Psoas muscle (tissue), 8 donors: ENCODE measurements around the gene TBC1D2B. TPM values are rescaled to one million over a fixed set of nuclear protein-coding genes. Genes with fewer than 3 reads are reported as not detected.
A peak's percentile ranks its signal among the peaks of the same experiment; 100 is the strongest.

Experiments
- ATAC-seq, 4 donors: fragments of 200-7000 bp; cut with Tn5 transposase; one replicate each; pipeline ENCODE4 v1.9.1; 2020; ENCODE audit warnings: moderate library complexity in 3 of 4, mild to moderate bottlenecking in 2 of 4
- DNase-seq, 2 donors: peaks; one replicate each; pipeline ENCODE4 v3.0.0-alpha.2; 2020
- H3K27ac ChIP-seq: fragments of 200-600 bp; one replicate; pipeline ENCODE4 v1.8.0; 2022
- H3K27me3 ChIP-seq, 3 donors: fragments of 200-600 bp in 1 of 3; one replicate each; pipeline versions ENCODE4 v1.6.1 to v1.8.0; 2013 to 2022; ENCODE audit warnings: low read length in 2 of 3, mild to moderate bottlenecking in 2 of 3, moderate library complexity in 1 of 3; ENCODE audit not compliant: insufficient read depth in 3 of 3
- H3K36me3 ChIP-seq, 2 donors: fragments of 200-600 bp in 1 of 2; one replicate each; pipeline versions ENCODE4 v1.6.1 to v1.8.0; 2013 to 2022; ENCODE audit warnings: low read depth in 1 of 2, mild to moderate bottlenecking in 1 of 2, moderate library complexity in 1 of 2; ENCODE audit not compliant: insufficient read depth in 1 of 2
- H3K4me1 ChIP-seq: fragments of 200-600 bp; one replicate; pipeline ENCODE4 v1.8.0; 2022
- H3K4me3 ChIP-seq: fragments of 200-600 bp; one replicate; pipeline ENCODE4 v1.8.0; 2022; ENCODE audit warnings: mild to moderate bottlenecking
- H3K9me3 ChIP-seq: fragments of 200-600 bp; one replicate; pipeline ENCODE4 v1.8.0; 2022
- WGBS, 3 donors: extraction: QIAGEN DNeasy Blood & Tissue Kit; methylation state at CpG; one replicate each; pipeline versions ENCODE4 v1.1.6 to v1.1.7; 2013; 5-methylcytosine and 5-hydroxymethylcytosine counted together
- intact Hi-C, 2 donors: fragments of 100-400 bp; cut with DNase I; formaldehyde crosslinking; loops; one replicate each; pipeline versions ENCODE4 v1.11.0 to v1.14.2; 2022
- long read RNA-seq, 2 donors: library from polyadenylated mRNA; unstranded; transcript quantifications; one replicate each; pipeline ENCODE4 v2.0.0, GENCODE V29; 2021
- polyA plus RNA-seq, 3 donors: library from polyadenylated mRNA; stranded (reverse); fragments of 200-250 nt; gene quantifications; one replicate each; pipeline ENCODE4 v1.2.3, GENCODE V29; 2013
- total RNA-seq, 4 donors: library from RNA; stranded (reverse); fragmentation: NEBNext Ultra II Directional in 2 of 4; extraction: Animal tissue kit (Norgen Biotek cat#: 25700) in 2 of 4; gene quantifications; one replicate each; pipeline versions ENCODE4 v1.2.1 to v1.2.4, GENCODE V29; 2021 to 2023
- TF ChIP-seq, protein P1 (sequence below): fragments of 200-600 bp; IDR thresholded peaks from one replicate; pipeline ENCODE4 v1.8.0; 2022; ENCODE audit warnings: antibody characterized with exemption
- donor health status: healthy with polysubstance abuse.
- donor health status: DM: no; HTN: no; CAD: no; lungs with moderate emphysema.
- donor health status: Bipolar disorder and iron deficiency.
- donor health status: healthy.
- donor health status: DM: yes; HTN: yes; CAD: no.
- donor health status: DM: no; HTN: no; CAD: no.
- donor health status: DM: no; HTN: no; CAD: no.
- donor health status: DM: yes; HTN: yes; CAD: no.

TBC1D2B gene
- total RNA-seq (10 to 100 TPM in 1 of 4 donors, 1 to 10 TPM in 3; 6.8 to 11.8 (median 8.8) TPM), polyA plus RNA-seq (1 to 10 TPM; 2.8 to 5.6 (median 3.4) TPM)
- long read RNA-seq, donor 1, full-length matches to known transcripts = 2 of 4 reads
- long read RNA-seq, donor 1, partial matches to known transcripts = 0 of 4 reads
- long read RNA-seq, donor 1, other reads (novel, unspliced or antisense) = 2 of 4 reads
- long read RNA-seq, donor 2, full-length matches to known transcripts = 3 of 10 reads
- long read RNA-seq, donor 2, partial matches to known transcripts = 4 of 10 reads
- long read RNA-seq, donor 2, other reads (novel, unspliced or antisense) = 3 of 10 reads

GRCh38 chr15:78077053-78077870 lies at the start of gene TBC1D2B:
TBC1D2B (minus strand) TSS chr15:78077711; CDS start chr15:78077652, 59 bp downstream.
- DNase-seq (peak; percentile 75 to 83), ATAC-seq (peak; percentile 70 to 90 (median 81))
- Histone ChIP-seq H3K27me3 (no peaks in the 10 kb centered on the region), H3K36me3 (no peaks in the 10 kb centered on the region), H3K9me3 (no peaks in the 10 kb centered on the region), H3K4me1 (peaks cover 30% of the 10 kb centered on the region), H3K4me3 (peak within 1 kb of the TSS; percentile 93), H3K27ac (peak within 1 kb of the TSS; percentile 78)
- WGBS, 3 donors = 2 to 5% (median 5%) methylated on average over 41 to 102 of the region's 104 CpGs
- TF ChIP-seq, protein P1, sequence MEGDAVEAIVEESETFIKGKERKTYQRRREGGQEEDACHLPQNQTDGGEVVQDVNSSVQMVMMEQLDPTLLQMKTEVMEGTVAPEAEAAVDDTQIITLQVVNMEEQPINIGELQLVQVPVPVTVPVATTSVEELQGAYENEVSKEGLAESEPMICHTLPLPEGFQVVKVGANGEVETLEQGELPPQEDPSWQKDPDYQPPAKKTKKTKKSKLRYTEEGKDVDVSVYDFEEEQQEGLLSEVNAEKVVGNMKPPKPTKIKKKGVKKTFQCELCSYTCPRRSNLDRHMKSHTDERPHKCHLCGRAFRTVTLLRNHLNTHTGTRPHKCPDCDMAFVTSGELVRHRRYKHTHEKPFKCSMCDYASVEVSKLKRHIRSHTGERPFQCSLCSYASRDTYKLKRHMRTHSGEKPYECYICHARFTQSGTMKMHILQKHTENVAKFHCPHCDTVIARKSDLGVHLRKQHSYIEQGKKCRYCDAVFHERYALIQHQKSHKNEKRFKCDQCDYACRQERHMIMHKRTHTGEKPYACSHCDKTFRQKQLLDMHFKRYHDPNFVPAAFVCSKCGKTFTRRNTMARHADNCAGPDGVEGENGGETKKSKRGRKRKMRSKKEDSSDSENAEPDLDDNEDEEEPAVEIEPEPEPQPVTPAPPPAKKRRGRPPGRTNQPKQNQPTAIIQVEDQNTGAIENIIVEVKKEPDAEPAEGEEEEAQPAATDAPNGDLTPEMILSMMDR = no peak
- intact Hi-C loops = loop anchor here in 1 of 2 donors (5.0 kb wide), 1 partner anchor 70 kb away; no protein-coding TSS in a partner anchor

GRCh38 chr15:78125267-78125666 lies 47.8 kb upstream of the TBC1D2B start:
- intact Hi-C loops = loop anchor here (5.0 kb wide), 3 partner anchors 37 to 117 kb away; no protein-coding TSS in a partner anchor
- Histone ChIP-seq H3K4me3 (no peak overlapping the region), H3K4me1 (peaks cover 11% of the 10 kb centered on the region), H3K9me3 (no peaks in the 10 kb centered on the region), H3K27me3 (no peaks in the 10 kb centered on the region), H3K36me3 (no peaks in the 10 kb centered on the region), H3K27ac (no peak overlapping the region)
- 82 to 92% (median 89%) methylated on average over 3 of the region's 3 CpGs for WGBS, 3 donors
- no peak for DNase-seq
- no peak for ATAC-seq
- TF ChIP-seq, protein P1 = no peak

DNA sequence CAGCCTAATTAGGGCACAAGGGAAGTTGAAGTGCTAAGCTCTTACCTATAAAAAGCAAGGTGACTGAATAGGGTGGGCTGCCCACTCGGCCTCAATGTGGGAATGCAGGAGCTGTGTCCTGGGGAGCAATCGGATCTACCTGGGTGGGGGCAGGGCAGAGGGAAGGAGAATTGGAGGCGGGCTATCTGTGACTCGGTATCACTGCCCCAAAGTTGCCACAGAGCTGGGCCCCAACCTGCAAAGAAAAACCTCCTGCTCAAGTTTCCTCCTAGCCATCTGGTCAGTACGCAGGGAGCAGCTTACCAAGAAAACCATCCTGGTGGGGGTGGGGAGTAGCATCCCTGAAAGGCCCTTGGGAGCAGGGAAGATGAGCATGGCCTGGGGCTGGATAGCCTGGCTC lies 43.0 kb upstream of the TBC1D2B start:
- H3K27ac ChIP-seq = no peak overlapping the region
- H3K9me3 ChIP-seq = no peaks in the 10 kb centered on the region
- DNase-seq = no peak
- ATAC-seq = peak in 1 of 4 donors; percentile 40
- no peak overlapping the region for H3K4me3 ChIP-seq
- 49 to 88% (median 50%) methylated on average over 5 of the region's 5 CpGs for WGBS, 3 donors
- TF ChIP-seq, protein P1 = no peak
- no peaks in the 10 kb centered on the region for H3K4me1 ChIP-seq
- H3K27me3 ChIP-seq = no peaks in the 10 kb centered on the region
- intact Hi-C loops = loop anchor here in 1 of 2 donors (5.0 kb wide), 1 partner anchor 112 kb away; the partner anchor contains the start of gene ACSBG1
- no peaks in the 10 kb centered on the region for H3K36me3 ChIP-seq

GRCh38 chr15:78112551-78112950 lies 35.0 kb upstream of the TBC1D2B start:
- no peak for ATAC-seq
- WGBS, 3 donors = 69 to 79% (median 69%) methylated on average over 3 of the region's 3 CpGs
- no peak overlapping the region for H3K27ac ChIP-seq
- intact Hi-C loops = loop anchor here (5.0 kb wide), 3 partner anchors 85 to 310 kb away; no protein-coding TSS in a partner anchor
- no peak overlapping the region for H3K4me3 ChIP-seq
- no peak for DNase-seq
- H3K36me3 ChIP-seq = no peaks in the 10 kb centered on the region
- H3K9me3 ChIP-seq = no peaks in the 10 kb centered on the region
- TF ChIP-seq, protein P1 = no peak
- no peaks in the 10 kb centered on the region for H3K27me3 ChIP-seq
- H3K4me1 ChIP-seq = no peaks in the 10 kb centered on the region
